Tibial artery (tissue), 4 donors: Measurements from ENCODE around the gene BRD2.

Experiments
- DNase-seq, 2 donors: peaks; one replicate each; pipeline ENCODE4 v3.0.0-alpha.2; 2019
- H3K27ac ChIP-seq, 2 donors: fragments of 200-600 bp; sonication (generic) in 1 of 2; 1 replicate in 1 of 2; 2 replicates in 1 of 2; pipeline ENCODE4 v1.5.1; 2018 to 2019; ENCODE audit warnings: mild to moderate bottlenecking in 1 of 2
- H3K27me3 ChIP-seq, 2 donors: fragments of 200-600 bp; sonication (generic) in 1 of 2; one replicate each; pipeline versions ENCODE4 v1.5.1 to v1.6.0; 2016 to 2019
- H3K36me3 ChIP-seq, 3 donors: fragments of 200-600 bp; sonication (generic) in 2 of 3; one replicate each; pipeline ENCODE4 v1.5.1; 2016 to 2019; ENCODE audit warnings: mild to moderate bottlenecking in 2 of 3
- H3K4me1 ChIP-seq, 4 donors: fragments of 200-600 bp; sonication (generic) in 2 of 4; 1 replicate in 3 of 4; 2 replicates in 1 of 4; pipeline ENCODE4 v1.5.1; 2016 to 2019
- H3K4me3 ChIP-seq, 2 donors: fragments of 200-600 bp; sonication (generic) in 1 of 2; 1 replicate in 1 of 2; 2 replicates in 1 of 2; pipeline ENCODE4 v1.5.1; 2018 to 2019; ENCODE audit warnings: mild to moderate bottlenecking in 2 of 2
- H3K9me3 ChIP-seq, 3 donors: fragments of 200-600 bp; sonication (generic) in 1 of 3; one replicate each; pipeline ENCODE4 v1.5.1; 2016 to 2019
- CTCF ChIP-seq, 2 experiments: fragments of 200-600 bp in 1 of 2; fragments of 450-650 bp in 1 of 2; IDR thresholded peaks; one replicate each; pipeline ENCODE4 v1.5.1; 2017 to 2019; ENCODE audit warnings: antibody characterized with exemption in 2 of 2, mild to moderate bottlenecking in 1 of 2, moderate library complexity in 1 of 2
- intact Hi-C: fragments of 100-400 bp; cut with DNase I; formaldehyde crosslinking; loops from one replicate; pipeline ENCODE4 v1.15.0; 2023; ENCODE audit warnings: low total_unique reads

BRD2 gene

DNA sequence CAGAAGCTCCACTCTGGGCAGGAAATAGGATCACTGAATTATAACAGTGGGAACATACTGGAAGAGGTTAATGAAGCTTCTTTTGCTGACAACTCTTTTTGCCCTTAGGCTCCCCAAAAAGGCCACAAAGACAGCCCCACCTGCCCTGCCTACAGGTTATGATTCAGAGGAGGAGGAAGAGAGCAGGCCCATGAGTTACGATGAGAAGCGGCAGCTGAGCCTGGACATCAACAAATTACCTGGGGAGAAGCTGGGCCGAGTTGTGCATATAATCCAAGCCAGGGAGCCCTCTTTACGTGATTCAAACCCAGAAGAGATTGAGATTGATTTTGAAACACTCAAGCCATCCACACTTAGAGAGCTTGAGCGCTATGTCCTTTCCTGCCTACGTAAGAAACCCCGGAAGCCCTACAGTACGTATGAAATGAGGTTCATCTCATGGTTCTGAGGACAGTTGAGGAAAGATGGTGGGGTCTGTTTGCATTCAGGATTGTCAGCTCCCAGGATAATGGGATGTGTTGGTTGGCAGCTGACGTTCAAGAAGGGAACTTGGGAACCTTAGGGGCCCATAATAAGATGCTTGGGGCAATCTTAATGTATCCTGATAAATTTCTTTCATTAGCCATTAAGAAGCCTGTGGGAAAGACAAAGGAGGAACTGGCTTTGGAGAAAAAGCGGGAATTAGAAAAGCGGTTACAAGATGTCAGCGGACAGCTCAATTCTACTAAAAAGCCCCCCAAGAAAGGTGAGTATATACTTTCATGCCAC, 11.5 kb downstream of the BRD2 start:
- no peak for DNase-seq
- no peak overlapping the region for H3K4me3 ChIP-seq
- no peak for TF ChIP-seq CTCF (IDR thresholded peaks at IDR 0.05)
- peaks cover 0 to 37% (median 33%) of the 10 kb centered on the region in 4 donors for H3K4me1 ChIP-seq
- H3K27me3 ChIP-seq = no peaks in the 10 kb centered on the region
- intact Hi-C loops = no loop called here
- peaks cover 69 to 70% (median 70%) of the 10 kb centered on the region in 3 donors for H3K36me3 ChIP-seq
- no peak overlapping the region for H3K27ac ChIP-seq
- no peaks in the 10 kb centered on the region for H3K9me3 ChIP-seq

- H3K4me1 ChIP-seq = peaks cover 0 to 31% (median 27%) of the 10 kb centered on the region in 4 donors
- TF ChIP-seq CTCF (IDR thresholded peaks at IDR 0.05) = no peak
- H3K9me3 ChIP-seq = no peaks in the 10 kb centered on the region
- H3K27ac ChIP-seq = no peak overlapping the region
- intact Hi-C loops = no loop called here
- H3K27me3 ChIP-seq = no peaks in the 10 kb centered on the region
- H3K4me3 ChIP-seq = no peak overlapping the region
- no peak for DNase-seq
- H3K36me3 ChIP-seq = peaks cover 63 to 65% (median 64%) of the 10 kb centered on the region in 3 donors
Measured at GRCh38 chr6:32980488-32981038, 12.2 kb downstream of the BRD2 start.

GRCh38 chr6:32982084-32982701, 13.8 kb downstream of the BRD2 start:
- H3K9me3 ChIP-seq = no peaks in the 10 kb centered on the region
- peaks cover 47 to 48% (median 48%) of the 10 kb centered on the region in 3 donors for H3K36me3 ChIP-seq
- no peaks in the 10 kb centered on the region for H3K27me3 ChIP-seq
- peak overlapping the region in 1 of 2 donors; percentile 35 for H3K27ac ChIP-seq
- H3K4me1 ChIP-seq = peaks cover 0 to 15% (median 11%) of the 10 kb centered on the region in 4 donors
- no peak overlapping the region for H3K4me3 ChIP-seq
- TF ChIP-seq CTCF (IDR thresholded peaks at IDR 0.05) = no peak
- DNase-seq = no peak
- intact Hi-C loops = loop anchor here (2.0 kb wide), 2 partner anchors 41 to 97 kb away; partner anchors contain the start of gene HLA-DMB

- Histone ChIP-seq H3K27ac (peak overlapping the region; percentile 20 to 35), H3K36me3 (peaks cover 40 to 41% (median 41%) of the 10 kb centered on the region in 3 donors), H3K4me3 (no peak overlapping the region), H3K27me3 (no peaks in the 10 kb centered on the region), H3K4me1 (peaks cover 0 to 8% (median 6%) of the 10 kb centered on the region in 4 donors), H3K9me3 (no peaks in the 10 kb centered on the region)
- intact Hi-C loops = loop anchor here (2.0 kb wide), 2 partner anchors 42 to 98 kb away; partner anchors contain the start of gene HLA-DMB
- no peak for DNase-seq
- TF ChIP-seq CTCF (IDR thresholded peaks at IDR 0.05) = no peak
Measured at GRCh38 chr6:32982702-32983492, 14.5 kb downstream of the BRD2 start.

DNA sequence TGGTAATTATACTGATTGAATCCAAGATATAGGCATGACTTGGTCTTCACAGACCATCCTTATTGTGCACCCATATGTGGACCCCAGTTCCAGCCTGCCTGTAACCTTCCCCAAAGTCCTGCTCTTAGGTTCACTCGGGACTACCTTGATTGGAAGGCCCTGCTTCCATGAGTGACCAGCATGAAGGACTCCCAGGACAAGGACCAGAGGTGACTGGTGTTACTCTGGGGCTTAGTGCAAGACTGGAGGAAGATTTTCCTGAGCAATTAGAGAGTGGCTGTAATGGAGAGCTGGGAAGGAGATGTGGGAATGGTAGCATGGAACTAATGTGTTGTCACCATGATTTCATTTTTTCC, 15.1 kb downstream of the BRD2 start:
- H3K27me3 ChIP-seq = no peaks in the 10 kb centered on the region
- no peak for TF ChIP-seq CTCF (IDR thresholded peaks at IDR 0.05)
- no peak for DNase-seq
- intact Hi-C loops = loop anchor here (2.0 kb wide), 2 partner anchors 43 to 99 kb away; partner anchors contain the start of gene HLA-DMB
- H3K9me3 ChIP-seq = no peaks in the 10 kb centered on the region
- H3K36me3 ChIP-seq = peaks cover 34 to 36% (median 35%) of the 10 kb centered on the region in 3 donors
- no peak overlapping the region for H3K4me3 ChIP-seq
- peaks cover 0 to 4% (median 3%) of the 10 kb centered on the region in 4 donors for H3K4me1 ChIP-seq
- peak overlapping the region in 1 of 2 donors; percentile 20 for H3K27ac ChIP-seq
